HepG2 (cell line): Measurements from ENCODE around the gene C2orf81. TPM values are rescaled to one million over a fixed set of nuclear protein-coding genes. Genes with fewer than 3 reads are reported as not detected.

ENCODE experiments used
- ATF2 ChIP-seq: sonication (generic); formaldehyde crosslinking; IDR thresholded peaks from 2 replicates; pipeline ENCODE4 v1.4.0; 2020; ENCODE audit warnings: missing genetic modification reagents
- RAD21 ChIP-seq: fragments of 450-650 bp; formaldehyde crosslinking; IDR thresholded peaks from 2 replicates; pipeline ENCODE4 v1.5.0; 2020; ENCODE audit warnings: mild to moderate bottlenecking
- SATB2 ChIP-seq: sonication (generic); formaldehyde crosslinking; IDR thresholded peaks from 2 replicates; pipeline ENCODE4 v1.5.0; 2020; ENCODE audit warnings: missing genetic modification reagents
- ZNF292 ChIP-seq: sonication (generic); formaldehyde crosslinking; IDR thresholded peaks from 2 replicates; pipeline ENCODE4 v1.8.1; 2022; ENCODE audit warnings: mild to moderate bottlenecking, low read depth, missing genetic modification reagents, borderline replicate concordance
- ZNF546 ChIP-seq: sonication (generic); formaldehyde crosslinking; conservative IDR thresholded peaks from 2 replicates; pipeline ENCODE4 v1.8.1; 2023; ENCODE audit warnings: mild to moderate bottlenecking, missing genetic modification reagents
- ZNF567 ChIP-seq: sonication (generic); formaldehyde crosslinking; IDR thresholded peaks from 2 replicates; pipeline ENCODE4 v1.8.1; 2023; ENCODE audit warnings: mild to moderate bottlenecking, missing genetic modification reagents, borderline replicate concordance
- ZNF589 ChIP-seq: sonication (generic); formaldehyde crosslinking; conservative IDR thresholded peaks from 2 replicates; pipeline ENCODE4 v1.8.0; 2022; ENCODE audit warnings: mild to moderate bottlenecking, moderate library complexity, missing genetic modification reagents
- ZNF687 ChIP-seq: sonication (generic); formaldehyde crosslinking; IDR thresholded peaks from 2 replicates; pipeline ENCODE4 v1.5.1; 2020; ENCODE audit warnings: mild to moderate bottlenecking, missing genetic modification reagents, moderate library complexity
- ZSCAN22 ChIP-seq: sonication (generic); formaldehyde crosslinking; IDR thresholded peaks from 2 replicates; pipeline ENCODE4 v1.4.0; 2020; ENCODE audit warnings: mild to moderate bottlenecking, missing genetic modification reagents
- polyA plus RNA-seq, 8 experiments: library from polyadenylated mRNA; depleted of rRNA in 3 of 8; stranded (reverse) in 7 of 8; unstranded in 1 of 8; fragments of >200 nt; fragmentation: Illumina TruSeq in 4 of 8; extraction: Trizol in 4 of 8; gene quantifications; 2 replicates each; pipeline versions ENCODE4 v1.2.1 to v1.2.3, GENCODE V29; 2011 to 2016; ENCODE audit warnings: low read depth in 4 of 8, missing spikeins in 1 of 8, mixed read lengths in 1 of 8; ENCODE audit not compliant: insufficient read depth in 1 of 8
- total RNA-seq, 5 experiments: library from RNA; depleted of rRNA; stranded (reverse); fragments of >200 nt; fragmentation: Illumina TruSeq; extraction: Trizol; gene quantifications; 2 replicates each; pipeline ENCODE4 v1.2.3, GENCODE V29; 2016; ENCODE audit warnings: low read depth in 1 of 5
- TF ChIP-seq, protein P1 (sequence below): IDR thresholded peaks from 2 replicates; pipeline ENCODE4 v1.6.1; 2016; ENCODE audit warnings: missing biosample characterization, missing genetic modification reagents, low read depth
- TF ChIP-seq, protein P2 (sequence below): sonication (generic); formaldehyde crosslinking; IDR thresholded peaks from 2 replicates; pipeline ENCODE4 v1.4.0; 2020; ENCODE audit warnings: mild to moderate bottlenecking, missing genetic modification reagents
- TF ChIP-seq, protein P3 (sequence below): sonication (generic); formaldehyde crosslinking; IDR thresholded peaks from 2 replicates; pipeline ENCODE4 v1.4.0; 2020; ENCODE audit warnings: mild to moderate bottlenecking, missing genetic modification reagents
- TF ChIP-seq, protein P4 (sequence below): sonication (generic); formaldehyde crosslinking; IDR thresholded peaks from 2 replicates; pipeline ENCODE4 v1.8.0; 2022; ENCODE audit warnings: missing genetic modification reagents, mild to moderate bottlenecking, moderate library complexity, borderline replicate concordance
- TF ChIP-seq, protein P5 (sequence below): sonication (generic); formaldehyde crosslinking; IDR thresholded peaks from 2 replicates; pipeline ENCODE4 v1.4.0; 2020; ENCODE audit warnings: missing genetic modification reagents

The C2orf81 gene
- total and polyA plus RNA-seq, 2 of the 13 experiments (the other 11 are each of a cell fraction or from before 2014, with no cell fraction given): 0.15 to 0.17 TPM

- TF ChIP-seq ZNF687: peak; percentile 40; the same call in 1 of the 2 replicates
- no peak for TF ChIP-seq ZNF546 (CRISPR knock-in tag)
- peak; percentile 55 for TF ChIP-seq RAD21 (CRISPR knock-in tag)
- TF ChIP-seq, protein P1, sequence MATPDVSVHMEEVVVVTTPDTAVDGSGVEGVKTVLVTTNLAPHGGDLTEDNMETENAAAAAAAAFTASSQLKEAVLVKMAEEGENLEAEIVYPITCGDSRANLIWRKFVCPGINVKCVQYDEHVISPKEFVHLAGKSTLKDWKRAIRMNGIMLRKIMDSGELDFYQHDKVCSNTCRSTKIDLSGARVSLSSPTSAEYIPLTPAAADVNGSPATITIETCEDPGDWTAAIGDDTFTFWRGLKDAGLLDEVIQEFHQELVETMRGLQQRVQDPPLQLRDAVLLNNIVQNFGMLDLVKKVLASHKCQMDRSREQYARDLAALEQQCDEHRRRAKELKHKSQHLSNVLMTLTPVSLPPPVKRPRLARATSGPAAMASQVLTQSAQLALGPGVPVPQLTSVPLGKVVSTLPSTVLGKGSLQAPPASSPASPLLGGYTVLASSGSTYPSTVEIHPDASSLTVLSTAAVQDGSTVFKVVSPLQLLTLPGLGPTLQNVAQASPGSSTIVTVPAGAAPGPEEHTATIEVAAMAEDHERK (CRISPR knock-in tag): no peak
- TF ChIP-seq, protein P2, sequence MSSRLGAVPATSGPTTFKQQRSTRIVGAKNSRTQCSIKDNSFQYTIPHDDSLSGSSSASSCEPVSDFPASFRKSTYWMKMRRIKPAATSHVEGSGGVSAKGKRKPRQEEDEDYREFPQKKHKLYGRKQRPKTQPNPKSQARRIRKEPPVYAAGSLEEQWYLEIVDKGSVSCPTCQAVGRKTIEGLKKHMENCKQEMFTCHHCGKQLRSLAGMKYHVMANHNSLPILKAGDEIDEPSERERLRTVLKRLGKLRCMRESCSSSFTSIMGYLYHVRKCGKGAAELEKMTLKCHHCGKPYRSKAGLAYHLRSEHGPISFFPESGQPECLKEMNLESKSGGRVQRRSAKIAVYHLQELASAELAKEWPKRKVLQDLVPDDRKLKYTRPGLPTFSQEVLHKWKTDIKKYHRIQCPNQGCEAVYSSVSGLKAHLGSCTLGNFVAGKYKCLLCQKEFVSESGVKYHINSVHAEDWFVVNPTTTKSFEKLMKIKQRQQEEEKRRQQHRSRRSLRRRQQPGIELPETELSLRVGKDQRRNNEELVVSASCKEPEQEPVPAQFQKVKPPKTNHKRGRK (CRISPR knock-in tag): no peak
- TF ChIP-seq ATF2: no peak
- TF ChIP-seq SATB2: no peak
- TF ChIP-seq, protein P3, sequence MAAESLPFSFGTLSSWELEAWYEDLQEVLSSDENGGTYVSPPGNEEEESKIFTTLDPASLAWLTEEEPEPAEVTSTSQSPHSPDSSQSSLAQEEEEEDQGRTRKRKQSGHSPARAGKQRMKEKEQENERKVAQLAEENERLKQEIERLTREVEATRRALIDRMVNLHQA: no peak
- TF ChIP-seq, protein P4, sequence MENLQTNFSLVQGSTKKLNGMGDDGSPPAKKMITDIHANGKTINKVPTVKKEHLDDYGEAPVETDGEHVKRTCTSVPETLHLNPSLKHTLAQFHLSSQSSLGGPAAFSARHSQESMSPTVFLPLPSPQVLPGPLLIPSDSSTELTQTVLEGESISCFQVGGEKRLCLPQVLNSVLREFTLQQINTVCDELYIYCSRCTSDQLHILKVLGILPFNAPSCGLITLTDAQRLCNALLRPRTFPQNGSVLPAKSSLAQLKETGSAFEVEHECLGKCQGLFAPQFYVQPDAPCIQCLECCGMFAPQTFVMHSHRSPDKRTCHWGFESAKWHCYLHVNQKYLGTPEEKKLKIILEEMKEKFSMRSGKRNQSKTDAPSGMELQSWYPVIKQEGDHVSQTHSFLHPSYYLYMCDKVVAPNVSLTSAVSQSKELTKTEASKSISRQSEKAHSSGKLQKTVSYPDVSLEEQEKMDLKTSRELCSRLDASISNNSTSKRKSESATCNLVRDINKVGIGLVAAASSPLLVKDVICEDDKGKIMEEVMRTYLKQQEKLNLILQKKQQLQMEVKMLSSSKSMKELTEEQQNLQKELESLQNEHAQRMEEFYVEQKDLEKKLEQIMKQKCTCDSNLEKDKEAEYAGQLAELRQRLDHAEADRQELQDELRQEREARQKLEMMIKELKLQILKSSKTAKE (CRISPR knock-in tag): no peak
- no peak for TF ChIP-seq ZNF567 (CRISPR knock-in tag)
- no peak for TF ChIP-seq ZNF589 (CRISPR knock-in tag)
- TF ChIP-seq ZSCAN22 (CRISPR knock-in tag): no peak
- TF ChIP-seq, protein P5, sequence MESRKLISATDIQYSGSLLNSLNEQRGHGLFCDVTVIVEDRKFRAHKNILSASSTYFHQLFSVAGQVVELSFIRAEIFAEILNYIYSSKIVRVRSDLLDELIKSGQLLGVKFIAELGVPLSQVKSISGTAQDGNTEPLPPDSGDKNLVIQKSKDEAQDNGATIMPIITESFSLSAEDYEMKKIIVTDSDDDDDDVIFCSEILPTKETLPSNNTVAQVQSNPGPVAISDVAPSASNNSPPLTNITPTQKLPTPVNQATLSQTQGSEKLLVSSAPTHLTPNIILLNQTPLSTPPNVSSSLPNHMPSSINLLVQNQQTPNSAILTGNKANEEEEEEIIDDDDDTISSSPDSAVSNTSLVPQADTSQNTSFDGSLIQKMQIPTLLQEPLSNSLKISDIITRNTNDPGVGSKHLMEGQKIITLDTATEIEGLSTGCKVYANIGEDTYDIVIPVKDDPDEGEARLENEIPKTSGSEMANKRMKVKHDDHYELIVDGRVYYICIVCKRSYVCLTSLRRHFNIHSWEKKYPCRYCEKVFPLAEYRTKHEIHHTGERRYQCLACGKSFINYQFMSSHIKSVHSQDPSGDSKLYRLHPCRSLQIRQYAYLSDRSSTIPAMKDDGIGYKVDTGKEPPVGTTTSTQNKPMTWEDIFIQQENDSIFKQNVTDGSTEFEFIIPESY (CRISPR knock-in tag): peak; percentile 99
- TF ChIP-seq ZNF292 (CRISPR knock-in tag): no peak
These were observed 40.0 kb upstream of the C2orf81 start (continued) for GRCh38 chr2:74461187-74462053.
